PC-3 (cell line): ENCODE data around the gene NYAP2. TPM values are rescaled to one million over a fixed set of nuclear protein-coding genes. Genes with fewer than 3 reads are reported as not detected.

Experiments used
- ATAC-seq: fragments of 200-7000 bp; cut with Tn5 transposase; 2 replicates; pipeline ENCODE4 v1.9.1; 2020; ENCODE audit warnings: mild to moderate bottlenecking, moderate library complexity
- BruUV-seq: library from RNA; stranded (reverse); fragments of 400-500 nt; replicated peaks from 2 replicates; lab custom pipeline; 2021; lab: Mats Ljungman, UMichigan
- CTCF ChIA-PET: fragments of 300-600 bp; sonication (Branson Sonifier 250); formaldehyde crosslinking; loops from one replicate; lab custom pipeline; 2022; ENCODE audit warnings: antibody characterized with exemption; lab: Charles Lee
- POLR2A ChIA-PET: fragments of 300-600 bp; sonication (Branson Sonifier 250); formaldehyde crosslinking; loops from one replicate; lab custom pipeline; 2022; ENCODE audit warnings: antibody characterized with exemption; ENCODE audit not compliant: unreplicated experiment; lab: Charles Lee
- DNase-seq: peaks from one replicate; pipeline ENCODE4 v3.0.0-alpha.2; 2015
- H2AFZ ChIP-seq: fragments of 300-600 bp; sonication (generic); 2 replicates; pipeline ENCODE4 v1.6.0; 2016; ENCODE audit warnings: antibody characterized with exemption, low read length
- H3F3A ChIP-seq: fragments of 300-600 bp; sonication (generic); one replicate; pipeline ENCODE4 v1.6.0; 2017; ENCODE audit warnings: antibody characterized with exemption, low read length, control low read depth, mild to moderate bottlenecking; ENCODE audit not compliant: unreplicated experiment
- H3K27ac ChIP-seq: fragments of 300-600 bp; sonication (generic); 2 replicates; pipeline ENCODE4 v1.5.1; 2016; ENCODE audit warnings: mild to moderate bottlenecking, low read length
- H3K27me3 ChIP-seq: fragments of 300-600 bp; sonication (generic); 2 replicates; pipeline ENCODE4 v1.6.1; 2016; ENCODE audit warnings: low read length, mixed read lengths
- H3K36me3 ChIP-seq: fragments of 300-600 bp; sonication (generic); 2 replicates; pipeline ENCODE4 v1.6.1; 2016; ENCODE audit warnings: low read depth, mixed run types, low read length, mixed read lengths
- H3K4me1 ChIP-seq: fragments of 300-600 bp; sonication (generic); 2 replicates; pipeline ENCODE4 v1.5.1; 2016; ENCODE audit warnings: low read length; ENCODE audit not compliant: insufficient read depth
- H3K4me2 ChIP-seq: fragments of 300-600 bp; sonication (generic); 2 replicates; pipeline ENCODE4 v1.6.0; 2016; ENCODE audit warnings: low read length
- H3K4me3 ChIP-seq: fragments of 300-600 bp; sonication (generic); 2 replicates; pipeline ENCODE4 v1.5.1; 2016; ENCODE audit warnings: mild to moderate bottlenecking, low read length, mixed read lengths
- H3K79me2 ChIP-seq: fragments of 300-600 bp; sonication (generic); 2 replicates; pipeline ENCODE4 v1.6.1; 2017; ENCODE audit warnings: low read length, mixed read lengths
- H3K9ac ChIP-seq: fragments of 300-600 bp; sonication (generic); 2 replicates; pipeline ENCODE4 v1.6.0; 2016; ENCODE audit warnings: mild to moderate bottlenecking, low read length
- H3K9me2 ChIP-seq: fragments of 300-600 bp; sonication (generic); replicated peaks from 2 replicates; pipeline ENCODE4 v1.6.1; 2016; ENCODE audit warnings: mixed run types, low read length, mixed read lengths
- H3K9me3 ChIP-seq: fragments of 300-600 bp; sonication (generic); 2 replicates; pipeline ENCODE4 v1.6.1; 2016; ENCODE audit warnings: low read length, mixed read lengths
- H4K20me1 ChIP-seq: fragments of 300-600 bp; sonication (generic); 2 replicates; pipeline ENCODE4 v1.6.1; 2016; ENCODE audit warnings: low read length, mixed read lengths
- CTCF ChIP-seq: fragments of 300-600 bp; sonication (generic); conservative IDR thresholded peaks from 2 replicates; pipeline ENCODE4 v1.5.1; 2017; ENCODE audit warnings: antibody characterized with exemption, low read depth, mild to moderate bottlenecking, low read length
- EZH2 ChIP-seq: fragments of 300-600 bp; sonication (generic); IDR thresholded peaks from one replicate; pipeline ENCODE4 v1.6.1; 2017; ENCODE audit warnings: antibody characterized with exemption, mild to moderate bottlenecking, low read length; ENCODE audit not compliant: unreplicated experiment
- EZH2phosphoT487 ChIP-seq: fragments of 300-600 bp; sonication (generic); IDR thresholded peaks from 2 replicates; pipeline ENCODE4 v1.6.1; 2018; ENCODE audit warnings: mild to moderate bottlenecking, antibody characterized with exemption, low read length, borderline replicate concordance
- intact Hi-C: fragments of 100-400 bp; cut with micrococcal nuclease; formaldehyde crosslinking; loops from 2 replicates; pipeline ENCODE4 v1.9.0; 2023
- total RNA-seq: library from RNA; depleted of rRNA; stranded (reverse); fragments of >200 nt; gene quantifications from 2 replicates; pipeline ENCODE4 v1.2.3, GENCODE V29; 2014

NYAP2 gene
- total RNA-seq, 1 experiment from 2014 or later = not detected

- Histone ChIP-seq H3K4me1 (no peaks in the 10 kb centered on the region), H3K27ac (no peak overlapping the region), H3K36me3 (no peaks in the 10 kb centered on the region), H3K9ac (no peak overlapping the region), H3K9me3 (no peaks in the 10 kb centered on the region), H3F3A (no peaks in the 10 kb centered on the region), H4K20me1 (no peaks in the 10 kb centered on the region), H3K27me3 (peaks cover 6% of the 10 kb centered on the region; the same call in 1 of the 2 replicates), H3K4me2 (no peak overlapping the region), H3K79me2 (no peaks in the 10 kb centered on the region), H3K4me3 (no peak overlapping the region), H3K9me2 (no peaks in the 10 kb centered on the region), H2AFZ (no peak overlapping the region)
- intact Hi-C loops = no loop called here
- no peak for DNase-seq
- ChIA-PET CTCF (no interaction called here), POLR2A (no interaction called here)
- TF ChIP-seq EZH2phosphoT487 (no peak), EZH2 (no peak), CTCF (no peak)
- no TSS peak for BruUV-seq
- no peak for ATAC-seq
These were observed 31.8 kb downstream of the NYAP2 start for GRCh38 chr2:225431105-225431863.

GRCh38 chr2:225434014-225434413 lies 34.5 kb downstream of the NYAP2 start:
- no peak for TF ChIP-seq CTCF
- TF ChIP-seq EZH2 = no peak
- no peak for TF ChIP-seq EZH2phosphoT487
- Histone ChIP-seq H3K9me3 (no peaks in the 10 kb centered on the region), H3K4me1 (no peaks in the 10 kb centered on the region), H3K4me3 (no peak overlapping the region), H3K27me3 (peaks cover 6% of the 10 kb centered on the region; the same call in 1 of the 2 replicates), H3K36me3 (no peaks in the 10 kb centered on the region), H3K79me2 (no peaks in the 10 kb centered on the region), H3K27ac (no peak overlapping the region), H3F3A (no peaks in the 10 kb centered on the region), H3K4me2 (no peak overlapping the region), H3K9ac (no peak overlapping the region), H2AFZ (no peak overlapping the region), H4K20me1 (no peaks in the 10 kb centered on the region), H3K9me2 (no peaks in the 10 kb centered on the region)
- DNase-seq (no peak), ATAC-seq (no peak)
- ChIA-PET CTCF (no interaction called here), POLR2A (no interaction called here)
- intact Hi-C loops = no loop called here
- BruUV-seq = no TSS peak

GRCh38 chr2:225437319-225437718 lies 37.8 kb downstream of the NYAP2 start:
- no peak overlapping the region for H3K4me3 ChIP-seq
- H2AFZ ChIP-seq = no peak overlapping the region
- no peaks in the 10 kb centered on the region for H3K9me3 ChIP-seq
- ChIA-PET POLR2A (no interaction called here), CTCF (no interaction called here)
- no peak overlapping the region for H3K4me2 ChIP-seq
- no peaks in the 10 kb centered on the region for H4K20me1 ChIP-seq
- no peak overlapping the region for H3K9ac ChIP-seq
- H3K36me3 ChIP-seq = no peaks in the 10 kb centered on the region
- no TSS peak for BruUV-seq
- DNase-seq (no peak), ATAC-seq (no peak)
- TF ChIP-seq EZH2phosphoT487 (no peak), CTCF (no peak), EZH2 (no peak)
- H3K27ac ChIP-seq = no peak overlapping the region
- H3K27me3 ChIP-seq = peaks cover 12% of the 10 kb centered on the region; the same call in 1 of the 2 replicates
- H3K4me1 ChIP-seq = no peaks in the 10 kb centered on the region
- H3F3A ChIP-seq = no peaks in the 10 kb centered on the region
- intact Hi-C loops = no loop called here
- H3K79me2 ChIP-seq = no peaks in the 10 kb centered on the region
- H3K9me2 ChIP-seq = no peaks in the 10 kb centered on the region
